Neural cell (in vitro differentiated cells): ENCODE measurements around the gene ZBTB40.

ENCODE experiments used
- CTCF ChIP-seq: fragments of 450-650 bp; IDR thresholded peaks from 2 replicates; pipeline ENCODE4 v1.5.1; 2014; ENCODE audit warnings: antibody characterized with exemption, mild to moderate bottlenecking, moderate library complexity; ENCODE audit not compliant: poor library complexity, severe bottlenecking
- EP300 ChIP-seq: fragments of 450-650 bp; conservative IDR thresholded peaks from 2 replicates; pipeline ENCODE4 v1.6.1; 2014; ENCODE audit warnings: antibody characterized with exemption, mild to moderate bottlenecking, moderate library complexity; ENCODE audit not compliant: poor library complexity, severe bottlenecking
- EZH2 ChIP-seq: fragments of 200-600, 300-800 bp; shearing (Covaris generic), sonication (generic); IDR thresholded peaks from 2 replicates; pipeline ENCODE4 v1.6.1; 2014; ENCODE audit warnings: antibody characterized with exemption, low read length, borderline replicate concordance, mild to moderate bottlenecking; ENCODE audit not compliant: insufficient read depth, poor library complexity, severe bottlenecking
- MXI1 ChIP-seq: fragments of 450-650 bp; conservative IDR thresholded peaks from 2 replicates; pipeline ENCODE4 v1.6.1; 2014; ENCODE audit warnings: antibody characterized with exemption, mild to moderate bottlenecking; ENCODE audit not compliant: poor library complexity, severe bottlenecking
- POLR2AphosphoS5 ChIP-seq: IDR thresholded peaks from 2 replicates; pipeline ENCODE4 v1.6.1; 2012
- REST ChIP-seq: IDR thresholded peaks from 2 replicates; pipeline ENCODE4 v1.6.1; 2012; ENCODE audit warnings: borderline replicate concordance
- SMC3 ChIP-seq: fragments of 450-650 bp; conservative IDR thresholded peaks from 2 replicates; pipeline ENCODE4 v1.6.1; 2014; ENCODE audit warnings: antibody characterized with exemption, mild to moderate bottlenecking, moderate library complexity; ENCODE audit not compliant: poor library complexity
- TAF1 ChIP-seq: IDR thresholded peaks from 2 replicates; pipeline ENCODE4 v1.6.1; 2012; ENCODE audit warnings: low read depth

- TF ChIP-seq CTCF (no peak), REST (no peak), TAF1 (no peak), POLR2AphosphoS5 (no peak), SMC3 (no peak), MXI1 (no peak), EZH2 (no peak), EP300 (no peak)
Observed at GRCh38 chr1:22508991-22509390, 57.3 kb downstream of the ZBTB40 start.
